ENCODE measurements around the gene ZNF618.

The ZNF618 gene

GRCh38 chr9:113876151-113876992 is at the start of gene ZNF618:
ZNF618 (plus strand) TSS chr9:113876309; CDS start chr9:113876381, 72 bp downstream.
- DNase-seq: peak in 19 of 58 donors; percentile 7 to 50 (median 16)

DNA sequence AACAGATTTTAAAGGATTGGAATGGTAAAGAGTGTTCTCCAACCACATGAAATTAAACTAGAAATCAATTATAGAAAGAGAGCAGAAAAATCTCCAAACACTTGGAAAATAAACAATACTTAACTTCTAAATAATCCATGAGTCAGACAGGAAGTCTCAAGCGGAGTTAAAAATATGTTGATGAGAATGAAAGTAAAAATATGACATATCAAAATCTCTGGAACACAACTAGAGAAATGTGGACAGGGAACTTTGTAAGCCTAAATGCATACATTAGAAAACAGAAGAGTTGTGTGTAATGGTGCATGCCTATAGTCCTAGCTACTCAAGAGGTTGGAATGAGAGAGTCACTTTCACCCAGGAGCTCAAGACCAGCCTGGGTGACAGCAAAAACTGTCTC is 47.9 kb upstream of the ZNF618 start:
- DNase-seq: no peak

GRCh38 chr9:113837334-113837733 is 38.8 kb upstream of the ZNF618 start:
- no peak for DNase-seq

DNA sequence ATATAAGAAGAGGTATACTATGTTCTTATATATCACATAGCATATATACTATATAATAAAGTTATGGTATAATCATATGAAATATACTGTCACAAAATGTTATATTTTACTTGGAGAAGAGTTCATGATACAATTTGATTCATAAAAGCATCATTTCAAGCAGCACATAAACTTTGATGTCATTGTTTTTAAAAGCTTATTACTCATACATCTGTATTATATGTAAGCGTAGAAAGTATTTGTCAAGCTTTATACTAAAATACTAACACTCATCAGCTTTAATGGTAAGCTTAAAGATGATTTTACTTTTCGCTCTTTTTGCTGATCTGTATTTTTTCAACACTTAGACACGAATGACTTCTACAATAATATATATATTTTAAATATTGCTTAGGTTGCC is 34.0 kb upstream of the ZNF618 start:
- DNase-seq: no peak

DNA sequence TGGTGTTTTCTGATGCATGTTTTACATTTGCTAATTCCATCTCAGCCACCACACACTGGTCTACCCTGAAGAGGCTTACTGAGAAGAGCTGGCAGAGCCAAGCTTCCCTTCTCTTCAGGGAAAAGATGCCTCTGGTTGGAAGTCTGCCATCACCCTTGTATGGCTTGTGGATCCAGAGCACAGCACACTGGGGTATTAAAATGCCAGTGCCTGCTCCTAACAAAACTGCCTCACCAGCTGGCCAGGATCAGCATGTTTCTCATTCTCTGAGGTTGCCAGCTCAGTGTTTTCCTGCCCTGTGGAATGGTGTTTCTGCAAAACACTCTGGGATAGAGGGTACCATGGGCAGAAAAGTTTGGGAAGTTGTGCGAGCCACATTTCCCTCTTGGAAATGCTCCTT is 31.6 kb upstream of the ZNF618 start:
- DNase-seq: peak in 4 of 58 donors; percentile 2 to 6 (median 2)

GRCh38 chr9:113851359-113851758 is 24.8 kb upstream of the ZNF618 start:
- no peak for DNase-seq

DNA sequence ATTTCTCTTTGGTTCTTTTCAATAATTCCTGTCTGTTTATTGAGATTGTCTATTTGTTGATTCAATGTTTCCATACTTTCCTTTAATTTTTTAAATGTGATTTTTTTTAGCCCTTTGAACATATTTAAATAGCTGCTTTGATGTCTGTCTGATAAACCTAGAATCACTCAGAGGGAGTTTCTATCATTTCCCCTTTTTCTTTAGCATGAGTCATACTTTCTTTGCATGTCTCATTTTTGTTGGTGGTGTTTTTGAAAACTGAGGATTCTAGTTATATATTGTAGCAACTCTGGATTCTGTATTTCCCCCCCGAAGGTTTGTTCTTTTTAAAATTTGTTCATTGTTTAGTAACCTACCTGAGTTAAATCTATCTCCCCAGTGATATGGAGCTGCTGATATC is 24.2 kb upstream of the ZNF618 start:
- no peak for DNase-seq

GRCh38 chr9:113853333-113853732 is 22.8 kb upstream of the ZNF618 start:
- DNase-seq: no peak

DNA sequence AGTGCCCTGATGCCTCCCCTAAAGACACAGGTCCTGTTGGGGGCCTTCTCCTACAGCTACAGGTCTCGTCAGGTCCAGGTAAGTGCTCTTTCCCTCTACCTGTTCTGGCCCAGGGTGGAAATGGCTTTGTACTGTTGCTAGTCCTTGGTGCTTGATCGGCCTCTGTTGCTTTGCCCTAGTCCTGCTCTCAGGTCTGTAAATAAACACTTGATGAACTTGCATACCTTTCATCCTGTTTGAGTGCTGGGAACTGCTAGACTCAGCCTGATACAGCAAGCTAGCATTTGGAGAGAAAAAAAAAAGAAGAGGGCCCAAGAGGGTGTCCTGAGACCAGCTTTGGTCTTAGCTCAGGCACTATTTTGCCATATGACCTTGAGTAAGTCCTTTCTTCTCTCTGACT is 21.8 kb upstream of the ZNF618 start:
- no peak for DNase-seq

DNA sequence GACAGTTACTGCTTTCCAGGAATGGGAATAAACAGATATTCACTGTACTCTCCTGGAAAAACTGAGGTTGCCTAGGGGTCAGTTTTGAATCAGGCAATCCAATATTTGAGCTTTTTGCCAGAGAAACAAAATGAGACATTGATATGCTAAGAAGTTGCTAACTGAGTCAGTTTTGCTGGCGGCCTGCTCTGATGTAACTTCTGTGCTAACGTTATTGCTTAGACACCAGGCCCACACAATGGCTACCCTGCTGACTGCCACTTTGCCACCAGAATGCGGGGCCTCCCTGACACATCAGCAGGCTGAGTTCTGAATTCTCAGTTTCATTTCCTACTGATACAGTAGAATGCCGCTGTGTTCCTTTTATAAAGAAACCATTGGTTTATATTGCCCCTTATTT is 18.2 kb upstream of the ZNF618 start:
- peak in 11 of 58 donors; percentile 2 to 25 (median 10) for DNase-seq

- no peak for DNase-seq
Measured at GRCh38 chr9:113858282-113858681, 17.8 kb upstream of the ZNF618 start.

DNA sequence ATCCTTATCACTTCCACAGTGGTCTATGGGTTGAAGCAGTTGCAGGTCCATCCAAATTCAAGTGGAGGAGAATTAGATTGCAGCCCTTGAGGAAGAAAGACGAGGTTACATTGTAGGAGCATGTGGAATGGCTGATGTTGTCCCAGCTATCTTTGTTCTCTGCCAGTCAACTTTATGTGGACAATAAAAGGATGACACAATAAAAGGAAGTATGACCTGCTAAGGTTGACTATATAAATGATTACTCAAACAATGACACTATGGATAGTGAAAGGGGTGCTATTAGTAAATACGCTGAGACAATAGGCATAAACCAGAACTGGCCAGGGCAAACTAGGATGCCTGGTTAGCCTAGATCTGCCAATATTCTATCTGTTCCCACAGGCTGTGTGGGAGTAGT is 12.8 kb upstream of the ZNF618 start:
- no peak for DNase-seq

- DNase-seq: no peak
Measured at GRCh38 chr9:113868501-113868900, 7.6 kb upstream of the ZNF618 start.

GRCh38 chr9:113872485-113873143 is 3.5 kb upstream of the ZNF618 start:
- DNase-seq: no peak

- no peak for DNase-seq
Measured at GRCh38 chr9:113873446-113873845, 2.7 kb upstream of the ZNF618 start.

DNA sequence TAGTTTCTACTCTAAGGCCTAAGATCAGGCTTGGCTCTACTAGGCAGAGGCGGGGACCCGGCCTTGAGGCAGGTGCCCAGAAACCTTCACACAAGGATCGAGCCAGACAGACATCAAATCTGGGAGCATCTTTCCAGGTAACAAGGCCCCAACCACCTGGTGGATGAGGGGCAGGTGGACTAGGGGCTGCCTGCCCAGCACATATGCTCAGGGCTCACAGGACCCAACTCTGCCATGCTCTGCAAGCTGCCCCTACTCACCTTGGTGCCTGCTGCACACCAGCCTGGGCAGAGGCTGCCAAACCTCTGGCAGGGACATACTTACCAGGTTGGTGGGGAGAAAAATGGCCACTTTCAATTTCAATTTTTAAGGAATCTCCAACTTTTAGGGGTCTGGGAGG is 2.2 kb upstream of the ZNF618 start:
- no peak for DNase-seq

GRCh38 chr9:113875459-113876150 is 504 bp upstream of the ZNF618 start:
- no peak for DNase-seq

DNA sequence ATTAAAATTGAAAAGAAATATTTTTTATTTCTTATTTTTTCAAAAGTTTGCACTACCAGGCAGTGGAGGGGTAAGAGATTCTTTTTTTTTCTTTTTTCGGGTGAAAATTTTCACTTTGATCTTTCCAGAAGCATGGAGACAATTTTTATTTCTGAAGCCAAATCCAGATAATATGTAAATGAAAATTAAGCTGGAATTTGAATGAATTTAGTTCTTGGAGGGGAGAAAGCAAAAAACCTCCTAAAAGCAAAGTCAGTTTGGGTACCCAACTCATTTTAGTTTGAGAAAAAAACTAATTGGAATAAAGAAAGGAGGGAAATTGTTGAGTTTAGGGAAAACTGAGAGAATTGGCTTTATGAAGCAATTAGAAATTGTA is 872 bp downstream of the ZNF618 start:
- DNase-seq: no peak

- DNase-seq: no peak
Measured at GRCh38 chr9:113879318-113879717, 3.2 kb downstream of the ZNF618 start.

DNA sequence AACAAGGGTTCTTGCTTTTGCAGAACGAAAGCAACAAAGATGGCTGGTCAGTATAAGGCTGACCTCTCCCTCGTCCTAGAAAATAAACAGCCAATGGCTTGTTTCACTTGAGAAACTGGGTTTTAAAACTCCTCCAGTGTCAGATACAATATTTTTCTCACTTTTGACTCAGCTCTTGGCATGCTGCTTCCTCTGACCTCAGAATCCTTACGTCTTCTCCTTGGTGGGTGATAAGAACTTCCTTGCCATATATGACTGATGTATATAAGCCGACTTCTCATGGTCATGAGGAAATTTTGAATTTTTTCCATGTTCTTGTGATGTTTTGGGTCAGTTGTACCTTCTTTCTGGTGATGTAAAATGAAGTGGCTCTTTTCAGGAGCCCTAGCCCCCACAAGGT is 3.8 kb downstream of the ZNF618 start:
- no peak for DNase-seq

GRCh38 chr9:113882181-113882580 is 6.1 kb downstream of the ZNF618 start:
- DNase-seq: no peak

GRCh38 chr9:113882636-113883164 is 6.6 kb downstream of the ZNF618 start:
- no peak for DNase-seq

All from anterior cingulate cortex (tissue), 58 donors.